Activated naive CD8-positive, alpha-beta T cell treated with anti-CD3 and anti-CD28 coated beads for 36 hours (primary cell): ENCODE data around the gene TCF7L2. TPM values are rescaled to one million over a fixed set of nuclear protein-coding genes. Genes with fewer than 3 reads are reported as not detected.

Source experiments
- DNase-seq: peaks from one replicate; pipeline ENCODE4 v3.0.0; 2021
- H3K27ac Mint-ChIP-seq: one replicate; pipeline ENCODE4 v1.8.0; 2022; ENCODE audit warnings: mild to moderate bottlenecking, moderate library complexity, mixed read lengths
- H3K27me3 Mint-ChIP-seq: one replicate; pipeline ENCODE4 v1.8.0; 2022; ENCODE audit warnings: mild to moderate bottlenecking, mixed read lengths
- H3K36me3 Mint-ChIP-seq: one replicate; pipeline ENCODE4 v1.8.0; 2021; ENCODE audit warnings: mild to moderate bottlenecking, mixed read lengths
- H3K4me1 Mint-ChIP-seq: one replicate; pipeline ENCODE4 v1.8.0; 2021; ENCODE audit warnings: mixed read lengths
- H3K4me3 Mint-ChIP-seq: one replicate; pipeline ENCODE4 v1.8.0; 2022; ENCODE audit warnings: mild to moderate bottlenecking, moderate library complexity, mixed read lengths
- H3K9me3 Mint-ChIP-seq: one replicate; pipeline ENCODE4 v1.8.0; 2022; ENCODE audit warnings: mixed read lengths
- total RNA-seq, 2 experiments: library from RNA; stranded (reverse); gene quantifications; one replicate each; pipeline ENCODE4 v1.2.3, GENCODE V29; 2021

The TCF7L2 gene
- total RNA-seq, 2 experiments from 2014 or later, result 1.1 to 1.5 TPM

DNA sequence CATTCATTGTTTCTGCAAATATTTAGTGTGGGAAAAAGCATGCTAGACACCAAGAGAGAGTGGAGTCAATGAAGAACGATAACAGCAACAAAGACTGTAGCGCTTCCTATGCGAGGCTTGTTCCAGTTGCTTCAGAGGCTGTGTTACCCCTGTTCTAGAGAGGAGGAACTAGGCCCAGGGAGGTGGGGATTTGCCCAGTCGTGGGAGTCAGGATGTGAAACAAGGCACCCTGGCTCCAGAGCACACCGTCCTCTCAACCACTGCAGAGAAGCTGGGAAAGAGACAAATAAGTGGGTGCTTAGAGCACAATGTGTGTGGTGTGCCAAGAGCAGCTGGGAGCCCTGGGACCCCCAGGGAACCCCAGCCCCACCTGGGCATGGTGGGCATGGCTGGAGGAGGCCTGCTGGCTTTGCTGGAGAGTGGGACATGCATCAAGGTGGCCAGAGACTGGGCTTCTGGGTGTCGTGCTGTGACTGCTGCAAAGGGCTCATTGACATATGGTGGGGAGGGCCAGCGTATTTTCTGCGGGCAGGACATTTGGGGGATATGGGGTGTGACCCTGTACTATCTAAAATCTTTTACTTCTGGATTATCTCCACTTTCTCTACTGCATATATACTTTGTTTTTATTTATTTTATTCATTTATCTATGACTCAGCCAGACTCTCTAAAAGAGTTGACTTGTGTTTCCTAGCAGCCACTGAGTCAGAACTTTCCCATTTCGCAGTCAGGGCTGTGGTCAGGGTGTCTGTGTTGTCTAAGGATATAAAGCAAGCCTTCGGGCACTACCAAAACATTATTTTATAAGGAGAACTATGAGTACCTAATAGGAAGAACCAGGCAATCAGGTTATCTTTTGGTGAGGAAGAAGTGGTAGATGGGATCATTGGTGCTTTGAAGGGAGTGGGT lies 95.4 kb downstream of the TCF7L2 start:
- H3K4me1 Mint-ChIP-seq, result peaks cover 7% of the 10 kb centered on the region
- H3K27me3 Mint-ChIP-seq, result no peaks in the 10 kb centered on the region
- H3K27ac Mint-ChIP-seq, result no peak overlapping the region
- no peaks in the 10 kb centered on the region for H3K9me3 Mint-ChIP-seq
- DNase-seq, result no peak
- no peak overlapping the region for H3K4me3 Mint-ChIP-seq
- no peaks in the 10 kb centered on the region for H3K36me3 Mint-ChIP-seq

- peaks cover 19% of the 10 kb centered on the region for H3K4me1 Mint-ChIP-seq
- no peaks in the 10 kb centered on the region for H3K36me3 Mint-ChIP-seq
These were observed 97.1 kb downstream of the TCF7L2 start for GRCh38 chr10:113047151-113047550.

GRCh38 chr10:113047605-113047962 lies 97.5 kb downstream of the TCF7L2 start:
- H3K9me3 Mint-ChIP-seq, result no peaks in the 10 kb centered on the region
- H3K4me3 Mint-ChIP-seq, result no peak overlapping the region
- peaks cover 20% of the 10 kb centered on the region for H3K4me1 Mint-ChIP-seq
- no peaks in the 10 kb centered on the region for H3K36me3 Mint-ChIP-seq
- DNase-seq, result no peak
- H3K27ac Mint-ChIP-seq, result no peak overlapping the region
- peaks cover under 1% of the 10 kb centered on the region for H3K27me3 Mint-ChIP-seq

More at GRCh38 chr10:113047151-113047550, 97.1 kb downstream of the TCF7L2 start:
- H3K9me3 Mint-ChIP-seq, result no peaks in the 10 kb centered on the region
- no peak overlapping the region for H3K27ac Mint-ChIP-seq
- no peaks in the 10 kb centered on the region for H3K27me3 Mint-ChIP-seq
- DNase-seq, result no peak
- no peak overlapping the region for H3K4me3 Mint-ChIP-seq

- H3K4me3 Mint-ChIP-seq, result no peak overlapping the region
- no peaks in the 10 kb centered on the region for H3K36me3 Mint-ChIP-seq
- H3K9me3 Mint-ChIP-seq, result no peaks in the 10 kb centered on the region
- no peak for DNase-seq
- H3K4me1 Mint-ChIP-seq, result peaks cover 20% of the 10 kb centered on the region
- H3K27ac Mint-ChIP-seq, result no peak overlapping the region
- peaks cover 5% of the 10 kb centered on the region for H3K27me3 Mint-ChIP-seq
These were observed 98.1 kb downstream of the TCF7L2 start for GRCh38 chr10:113047963-113048781.

- Mint-ChIP-seq H3K36me3 (no peaks in the 10 kb centered on the region), H3K9me3 (no peaks in the 10 kb centered on the region), H3K4me1 (peaks cover 20% of the 10 kb centered on the region), H3K27me3 (peaks cover 5% of the 10 kb centered on the region), H3K27ac (no peak overlapping the region), H3K4me3 (no peak overlapping the region)
- no peak for DNase-seq
These were observed 99.8 kb downstream of the TCF7L2 start for GRCh38 chr10:113049881-113050280.

- Mint-ChIP-seq H3K27ac (no peak overlapping the region), H3K36me3 (no peaks in the 10 kb centered on the region)
- DNase-seq, result no peak
These were observed 102.2 kb downstream of the TCF7L2 start for GRCh38 chr10:113052076-113052830.

DNA sequence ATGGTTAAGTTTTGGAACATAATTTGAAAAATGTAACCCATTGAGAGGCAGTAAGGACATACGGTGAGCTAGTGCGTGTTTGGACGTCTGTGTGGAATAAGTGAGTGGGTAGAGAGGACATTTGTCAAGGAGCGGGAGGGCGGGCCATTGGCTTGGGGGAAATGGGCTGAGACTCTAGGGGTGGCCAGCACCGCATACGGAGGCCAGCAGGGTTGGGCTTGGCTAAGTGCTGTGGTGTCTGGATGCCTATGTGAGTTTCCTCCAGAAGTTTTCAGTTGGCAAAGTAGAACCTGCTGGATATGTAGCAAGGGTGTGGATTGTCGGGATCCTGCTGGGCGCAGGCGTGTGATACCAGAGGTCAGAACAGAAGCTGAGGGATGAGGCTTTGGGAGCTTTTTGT lies 103.0 kb downstream of the TCF7L2 start:
- no peak for DNase-seq
- no peak overlapping the region for H3K27ac Mint-ChIP-seq
- no peaks in the 10 kb centered on the region for H3K36me3 Mint-ChIP-seq
- peaks cover 5% of the 10 kb centered on the region for H3K27me3 Mint-ChIP-seq
- no peaks in the 10 kb centered on the region for H3K9me3 Mint-ChIP-seq
- H3K4me1 Mint-ChIP-seq, result peaks cover 20% of the 10 kb centered on the region
- H3K4me3 Mint-ChIP-seq, result no peak overlapping the region

More at GRCh38 chr10:113052076-113052830, 102.2 kb downstream of the TCF7L2 start:
- Mint-ChIP-seq H3K27me3 (peaks cover 5% of the 10 kb centered on the region), H3K4me1 (peaks cover 20% of the 10 kb centered on the region), H3K9me3 (no peaks in the 10 kb centered on the region), H3K4me3 (no peak overlapping the region)

DNA sequence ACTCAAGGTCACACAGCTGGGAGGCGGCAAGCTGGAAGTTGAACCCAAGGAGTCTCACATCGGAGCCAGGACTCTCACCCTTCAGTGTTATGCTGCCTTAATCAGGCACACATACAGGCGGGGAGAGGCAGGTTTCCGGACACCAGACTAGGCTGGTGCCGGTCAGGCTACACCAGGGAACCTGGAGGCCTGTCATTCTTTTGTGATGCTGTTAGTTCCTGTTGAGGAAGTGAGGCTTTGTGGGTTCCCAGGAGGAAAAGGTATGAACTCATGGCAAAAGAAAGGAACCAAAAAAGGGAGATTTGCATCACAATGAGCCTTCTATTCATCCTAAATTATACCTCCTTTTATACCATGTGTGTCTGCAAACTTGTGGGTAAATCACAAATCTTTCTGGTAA lies 103.8 kb downstream of the TCF7L2 start:
- Mint-ChIP-seq H3K4me1 (peaks cover 20% of the 10 kb centered on the region), H3K9me3 (no peaks in the 10 kb centered on the region), H3K27ac (no peak overlapping the region), H3K27me3 (peaks cover 5% of the 10 kb centered on the region), H3K4me3 (no peak overlapping the region), H3K36me3 (no peaks in the 10 kb centered on the region)
- no peak for DNase-seq

- Mint-ChIP-seq H3K9me3 (no peaks in the 10 kb centered on the region), H3K36me3 (no peaks in the 10 kb centered on the region), H3K27me3 (peaks cover 5% of the 10 kb centered on the region), H3K4me1 (peaks cover 12% of the 10 kb centered on the region), H3K27ac (no peak overlapping the region), H3K4me3 (no peak overlapping the region)
- DNase-seq, result no peak
These were observed 105.4 kb downstream of the TCF7L2 start for GRCh38 chr10:113055458-113055857.

- Mint-ChIP-seq H3K27me3 (peaks cover 5% of the 10 kb centered on the region), H3K36me3 (no peaks in the 10 kb centered on the region), H3K27ac (no peak overlapping the region), H3K4me3 (no peak overlapping the region), H3K9me3 (no peaks in the 10 kb centered on the region), H3K4me1 (peaks cover 8% of the 10 kb centered on the region)
- no peak for DNase-seq
These were observed 106.0 kb downstream of the TCF7L2 start for GRCh38 chr10:113056030-113056429.

DNA sequence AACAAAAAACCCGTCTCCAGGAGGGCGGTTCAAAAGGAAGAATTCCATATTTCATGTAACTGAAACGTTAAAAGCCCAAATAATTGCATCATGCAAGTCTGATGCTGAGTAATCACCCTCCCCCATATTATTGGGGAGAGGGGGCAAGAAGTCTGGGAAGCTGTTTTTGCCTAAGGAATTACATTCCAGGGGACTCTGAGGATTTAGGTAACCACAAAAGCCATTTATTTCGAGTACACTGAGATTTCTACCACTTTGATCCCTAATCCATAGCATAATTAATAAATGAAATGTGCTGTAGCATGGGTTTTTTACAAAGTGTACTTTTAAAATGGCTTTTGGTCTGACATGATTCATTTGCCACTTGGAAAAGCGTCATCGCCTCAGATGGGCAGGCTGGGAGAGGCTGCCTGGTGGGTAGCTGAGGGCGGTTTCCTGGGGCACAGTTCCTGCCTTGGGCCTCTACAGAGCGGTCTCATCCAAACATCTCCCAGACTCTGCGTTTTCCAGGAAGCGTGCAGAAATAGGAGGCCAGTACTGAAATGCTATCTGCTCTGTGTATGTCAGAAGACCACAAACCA lies 106.5 kb downstream of the TCF7L2 start:
- no peak for DNase-seq
- Mint-ChIP-seq H3K9me3 (no peaks in the 10 kb centered on the region), H3K27ac (no peak overlapping the region), H3K27me3 (peaks cover 5% of the 10 kb centered on the region), H3K4me3 (no peak overlapping the region), H3K36me3 (no peaks in the 10 kb centered on the region), H3K4me1 (peaks cover 4% of the 10 kb centered on the region)

DNA sequence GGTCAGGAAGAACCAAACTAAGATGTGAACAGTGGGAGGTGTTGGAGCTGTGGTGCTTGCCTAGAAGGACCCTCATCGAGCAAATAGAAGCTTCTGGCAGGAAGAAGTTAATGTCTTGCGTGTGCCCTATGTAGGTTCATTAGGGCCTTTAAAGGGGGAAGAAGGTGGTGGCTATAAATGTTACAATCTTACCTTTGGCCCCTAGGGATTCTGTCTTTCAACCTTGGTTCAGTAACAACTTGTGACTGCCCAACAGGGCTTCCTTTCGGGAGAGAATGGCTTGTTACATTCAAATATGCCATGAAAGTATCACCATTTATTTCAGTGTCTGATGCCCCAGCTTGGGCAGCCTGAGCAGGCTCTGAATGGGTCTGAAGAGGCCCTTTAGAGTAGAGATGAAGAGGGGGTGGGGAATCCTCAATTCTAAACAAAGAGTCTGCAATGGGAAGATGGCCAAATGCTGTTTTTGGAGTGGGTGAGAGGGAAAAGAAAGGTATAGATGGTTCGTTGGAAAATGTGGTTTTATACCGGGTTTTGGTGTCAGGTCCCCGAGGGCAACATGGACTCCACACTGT lies 108.0 kb downstream of the TCF7L2 start:
- no peak overlapping the region for H3K4me3 Mint-ChIP-seq
- H3K4me1 Mint-ChIP-seq, result no peaks in the 10 kb centered on the region
- H3K27me3 Mint-ChIP-seq, result no peaks in the 10 kb centered on the region
- no peaks in the 10 kb centered on the region for H3K9me3 Mint-ChIP-seq
- H3K36me3 Mint-ChIP-seq, result no peaks in the 10 kb centered on the region
- DNase-seq, result no peak
- no peak overlapping the region for H3K27ac Mint-ChIP-seq

DNA sequence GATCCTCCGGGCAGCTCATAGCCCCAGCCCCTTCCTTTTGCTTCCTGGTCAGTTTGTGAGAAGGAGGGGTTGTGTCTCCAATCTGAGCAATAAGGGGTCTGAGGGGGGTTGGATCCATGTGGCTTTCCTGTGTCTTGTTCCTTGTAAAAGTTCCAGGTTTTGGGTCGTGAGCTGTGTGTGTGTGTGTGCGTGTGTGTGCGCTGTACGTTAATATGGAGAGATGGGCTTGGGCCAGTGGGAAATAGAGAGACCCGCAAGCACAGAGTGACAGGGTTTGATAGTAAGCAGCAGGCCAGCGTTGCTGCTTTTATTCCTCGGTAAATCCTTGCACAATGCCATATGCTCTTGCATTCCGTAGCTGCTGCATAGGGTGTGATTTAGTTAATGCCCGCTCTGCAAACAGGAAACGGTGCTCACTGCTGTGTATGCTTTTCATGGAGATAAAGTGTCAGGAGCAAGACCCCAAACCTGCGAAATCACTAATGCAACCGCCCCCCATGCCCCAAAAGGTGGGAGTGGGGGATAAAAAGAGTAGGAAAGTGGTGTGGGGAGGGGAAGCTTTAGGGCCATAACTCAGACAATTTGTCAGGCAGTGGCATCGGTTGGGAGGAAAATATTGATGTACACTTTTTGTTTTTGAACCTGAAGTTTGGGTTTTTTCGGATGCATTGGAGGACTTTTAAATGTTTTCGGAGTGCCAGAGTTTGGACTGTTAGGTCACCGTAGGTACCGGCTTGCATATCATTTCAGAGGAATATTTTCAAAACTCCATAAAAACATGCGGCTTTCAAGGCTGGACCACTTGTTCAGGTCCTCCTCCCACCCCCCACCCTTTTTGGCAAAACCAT lies 108.7 kb downstream of the TCF7L2 start:
- Mint-ChIP-seq H3K4me1 (no peaks in the 10 kb centered on the region), H3K27ac (no peak overlapping the region), H3K36me3 (no peaks in the 10 kb centered on the region), H3K9me3 (no peaks in the 10 kb centered on the region), H3K4me3 (no peak overlapping the region), H3K27me3 (no peaks in the 10 kb centered on the region)
- DNase-seq, result no peak

DNA sequence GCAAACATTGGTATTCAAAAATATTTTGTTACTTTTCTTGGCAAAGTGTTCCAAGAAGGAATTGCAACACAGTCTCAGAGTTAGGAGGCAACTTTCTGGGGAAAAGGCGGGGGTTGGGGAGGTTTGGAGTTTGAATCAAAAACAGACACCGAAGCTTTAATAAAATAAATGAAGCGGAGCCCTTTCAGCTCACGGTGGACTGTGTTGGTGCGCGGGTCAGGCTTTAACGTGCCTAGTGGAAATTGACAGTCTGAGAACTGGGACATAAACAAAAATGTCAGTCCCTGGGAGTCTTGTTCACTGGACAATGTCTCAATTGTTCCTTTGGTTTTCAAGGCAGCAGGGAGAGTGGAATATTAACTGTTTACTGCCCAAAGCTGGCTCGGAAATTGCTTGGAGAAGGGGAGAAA lies 109.3 kb downstream of the TCF7L2 start:
- H3K36me3 Mint-ChIP-seq, result no peaks in the 10 kb centered on the region
- H3K4me3 Mint-ChIP-seq, result no peak overlapping the region
- no peaks in the 10 kb centered on the region for H3K9me3 Mint-ChIP-seq
- no peak overlapping the region for H3K27ac Mint-ChIP-seq
- no peak for DNase-seq
- H3K27me3 Mint-ChIP-seq, result no peaks in the 10 kb centered on the region
- H3K4me1 Mint-ChIP-seq, result no peaks in the 10 kb centered on the region
